ENCODE data around the gene INPP5D.
"Not testable (repeated sequence)": the region's sequence is repeated elsewhere in the genome, so short reads cannot be mapped to it uniquely, and the experiment has no call there.

Gene INPP5D

DNA sequence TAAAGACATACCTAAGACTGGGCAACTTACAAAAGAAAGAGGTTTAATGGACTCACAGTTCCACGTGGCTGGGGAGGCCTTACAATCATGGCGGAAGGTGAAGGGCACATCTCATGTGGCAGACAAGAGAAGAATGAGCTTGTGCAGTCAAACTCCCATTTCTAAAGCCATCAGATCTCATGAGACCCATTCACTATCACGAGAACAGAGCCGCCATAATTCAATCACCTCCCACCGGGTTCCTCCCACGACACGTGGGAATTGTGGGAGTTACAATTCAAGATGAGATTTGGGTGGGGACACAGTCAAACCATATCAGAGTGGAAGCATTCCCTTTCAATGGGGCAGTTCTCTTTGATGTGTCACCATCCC is 39.7 kb downstream of the INPP5D start:
- not testable (repeated sequence) for H3K4me3 Mint-ChIP-seq; H3K27me3 Mint-ChIP-seq (ENCODE audit: low read depth); H3K27ac Mint-ChIP-seq; H3K9me3 Mint-ChIP-seq
- H3K4me1 Mint-ChIP-seq (ENCODE audit: low read depth) = peaks cover 49% of the 10 kb centered on the region
- peaks cover 47% of the 10 kb centered on the region for H3K36me3 Mint-ChIP-seq (ENCODE audit: low read depth)

DNA sequence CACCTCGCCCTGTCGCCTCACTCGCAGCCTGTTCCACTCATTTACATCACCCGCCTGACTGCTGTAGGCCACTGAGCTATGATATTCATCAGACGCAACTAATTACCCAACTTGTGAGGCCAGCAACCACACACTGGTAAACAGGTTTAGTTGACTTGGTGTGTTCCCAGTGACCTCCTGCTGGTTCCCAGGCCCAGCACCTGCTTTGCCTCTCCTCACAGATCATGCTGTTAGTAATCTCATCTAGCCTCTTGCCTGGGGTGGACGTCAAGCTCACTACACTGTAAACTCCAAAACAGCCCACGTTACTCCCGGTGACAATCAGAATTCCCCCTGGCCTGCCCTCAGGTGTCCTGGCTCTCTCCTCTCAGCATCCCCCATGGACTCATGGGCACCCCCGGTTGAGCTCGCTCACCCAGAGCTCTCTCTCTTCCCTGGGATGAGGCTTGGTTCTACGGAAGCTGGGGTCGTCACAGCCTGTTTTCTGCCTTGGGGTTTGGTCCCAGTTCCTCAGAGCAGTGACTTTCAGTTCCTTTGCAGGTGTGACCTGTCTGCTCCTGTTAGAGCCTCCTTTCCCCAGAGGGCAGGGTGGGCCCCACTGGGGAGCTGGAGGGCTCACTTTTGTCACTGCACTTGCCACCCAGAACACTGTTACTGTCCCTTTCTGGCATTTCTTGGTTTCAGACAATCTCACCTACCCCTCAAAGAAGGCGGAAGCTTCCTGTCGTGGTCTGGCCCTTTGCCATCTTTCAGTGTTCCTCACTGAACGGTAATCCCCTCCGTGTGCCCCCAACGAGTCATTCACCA is 40.3 kb downstream of the INPP5D start:
- Mint-ChIP-seq H3K27ac (peak overlapping the region; percentile 56), H3K36me3 (ENCODE audit: low read depth) (peaks cover 50% of the 10 kb centered on the region), H3K9me3 (peaks cover under 1% of the 10 kb centered on the region), H3K27me3 (ENCODE audit: low read depth) (no peaks in the 10 kb centered on the region), H3K4me1 (ENCODE audit: low read depth) (peaks cover 46% of the 10 kb centered on the region), H3K4me3 (peak overlapping the region; percentile 57)

DNA sequence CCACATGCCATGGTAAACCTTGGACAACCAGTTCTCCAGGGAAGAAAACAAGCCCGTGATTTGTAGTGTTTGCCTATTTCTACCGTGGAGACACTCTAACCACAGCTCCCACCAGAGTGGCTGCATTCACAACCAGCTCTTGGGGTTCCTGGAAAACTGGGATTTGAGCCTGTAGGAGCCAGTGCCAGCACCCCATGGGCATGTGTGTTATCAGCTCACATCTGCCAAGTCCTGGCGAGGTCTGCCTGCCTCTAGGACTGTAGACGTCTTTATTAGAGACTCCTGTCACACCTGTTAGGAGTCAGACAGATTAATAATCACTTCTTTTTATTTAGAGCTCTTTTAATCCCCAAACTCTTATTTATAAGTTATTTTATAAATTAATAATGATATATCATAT is 41.0 kb downstream of the INPP5D start:
- Mint-ChIP-seq H3K36me3 (ENCODE audit: low read depth) (peaks cover 56% of the 10 kb centered on the region), H3K27ac (no peak overlapping the region), H3K27me3 (ENCODE audit: low read depth) (no peaks in the 10 kb centered on the region), H3K4me3 (peak overlapping the region; percentile 57), H3K9me3 (peaks cover 6% of the 10 kb centered on the region), H3K4me1 (ENCODE audit: low read depth) (peaks cover 48% of the 10 kb centered on the region)

DNA sequence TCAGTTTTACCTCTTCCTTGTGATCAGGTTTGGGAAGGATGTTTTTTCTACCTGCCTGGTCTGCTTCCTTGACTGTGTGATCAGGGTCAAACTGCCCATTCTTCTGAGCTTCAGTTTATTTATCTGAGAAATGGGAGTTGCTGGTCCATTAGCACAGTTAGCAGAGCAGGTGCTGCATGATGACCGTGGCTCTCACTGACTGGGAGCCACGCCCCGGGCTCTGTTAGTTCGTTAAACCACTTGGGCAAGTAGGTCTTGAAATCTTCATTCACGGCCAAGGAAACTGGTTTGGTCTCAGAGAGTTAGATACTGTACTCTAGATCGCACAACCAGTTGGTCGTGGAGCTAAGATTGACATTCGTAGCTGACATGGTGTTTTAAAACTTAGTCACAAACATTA is 41.7 kb downstream of the INPP5D start:
- H3K4me1 Mint-ChIP-seq (ENCODE audit: low read depth) = peaks cover 51% of the 10 kb centered on the region
- no peak overlapping the region for H3K27ac Mint-ChIP-seq
- peaks cover 6% of the 10 kb centered on the region for H3K9me3 Mint-ChIP-seq
- H3K36me3 Mint-ChIP-seq (ENCODE audit: low read depth) = peaks cover 62% of the 10 kb centered on the region
- H3K4me3 Mint-ChIP-seq = no peak overlapping the region
- no peaks in the 10 kb centered on the region for H3K27me3 Mint-ChIP-seq (ENCODE audit: low read depth)

DNA sequence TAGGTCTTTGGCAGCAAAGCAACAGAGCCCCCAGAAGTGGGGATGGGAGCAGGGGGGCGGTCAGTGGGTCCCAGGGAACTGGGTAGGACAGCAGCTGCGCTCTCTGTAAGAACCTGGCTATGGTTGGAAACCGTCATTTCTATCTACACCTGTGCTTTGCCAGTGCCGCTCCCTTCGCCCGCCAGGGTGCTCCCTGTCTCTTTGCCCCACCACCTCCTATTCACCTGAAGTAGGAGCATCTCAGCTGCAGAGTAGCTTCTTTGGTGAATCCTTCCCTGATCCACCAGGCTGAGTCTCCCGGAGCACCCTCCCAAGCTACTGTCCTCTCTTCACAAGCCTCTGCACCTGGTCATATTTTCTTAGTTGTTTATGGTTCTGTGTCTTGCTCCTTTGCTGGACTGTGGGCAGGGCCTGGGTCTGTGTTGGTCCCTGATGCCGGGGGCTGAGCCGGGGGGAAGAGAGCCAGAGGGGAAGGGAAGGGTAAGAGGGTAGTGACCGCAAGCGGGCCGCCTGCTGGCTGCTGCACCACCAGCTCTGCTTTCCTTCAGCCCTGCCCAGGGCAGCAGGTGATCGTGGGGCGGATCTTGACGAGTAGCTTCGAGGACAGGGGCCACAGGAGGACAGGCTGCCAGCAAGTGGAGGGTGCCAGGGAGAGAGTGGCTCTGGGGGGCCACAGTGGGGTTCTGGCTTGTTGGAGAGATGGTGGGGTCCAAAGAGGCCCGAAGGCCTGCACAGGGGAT is 45.2 kb downstream of the INPP5D start:
- Mint-ChIP-seq H3K4me1 (ENCODE audit: low read depth) (peaks cover 41% of the 10 kb centered on the region), H3K27ac (no peak overlapping the region), H3K4me3 (no peak overlapping the region), H3K9me3 (peaks cover 6% of the 10 kb centered on the region), H3K36me3 (ENCODE audit: low read depth) (peaks cover 47% of the 10 kb centered on the region), H3K27me3 (ENCODE audit: low read depth) (no peaks in the 10 kb centered on the region)

GRCh38 chr2:233105930-233106329 is 45.8 kb downstream of the INPP5D start:
- H3K4me3 Mint-ChIP-seq = no peak overlapping the region
- H3K36me3 Mint-ChIP-seq (ENCODE audit: low read depth) = peaks cover 41% of the 10 kb centered on the region
- no peak overlapping the region for H3K27ac Mint-ChIP-seq
- H3K27me3 Mint-ChIP-seq (ENCODE audit: low read depth) = no peaks in the 10 kb centered on the region
- H3K9me3 Mint-ChIP-seq = peaks cover 6% of the 10 kb centered on the region
- H3K4me1 Mint-ChIP-seq (ENCODE audit: low read depth) = peaks cover 37% of the 10 kb centered on the region

DNA sequence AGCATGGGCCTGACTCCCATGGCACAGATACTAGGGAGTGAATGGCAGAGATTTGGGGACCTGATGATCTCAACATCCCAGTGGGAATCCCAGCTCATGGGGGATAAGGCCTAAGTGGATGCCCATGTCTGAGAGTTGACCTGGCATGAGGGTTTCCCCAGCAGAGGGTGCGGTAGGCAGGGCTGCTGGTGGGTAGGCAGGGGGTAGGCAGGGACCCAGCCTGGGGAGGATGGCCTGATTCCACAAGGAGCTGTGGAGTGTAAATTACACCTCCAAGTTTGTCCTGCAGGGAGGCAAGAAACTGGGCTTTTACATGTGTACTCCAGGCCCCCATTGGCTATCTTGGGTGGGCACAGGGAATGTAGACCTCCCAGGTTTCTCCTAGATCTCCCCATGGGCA is 46.9 kb downstream of the INPP5D start:
- Mint-ChIP-seq H3K27ac (no peak overlapping the region), H3K4me1 (ENCODE audit: low read depth) (peaks cover 31% of the 10 kb centered on the region), H3K36me3 (ENCODE audit: low read depth) (peaks cover 37% of the 10 kb centered on the region), H3K27me3 (ENCODE audit: low read depth) (no peaks in the 10 kb centered on the region), H3K4me3 (no peak overlapping the region), H3K9me3 (peaks cover 6% of the 10 kb centered on the region)

DNA sequence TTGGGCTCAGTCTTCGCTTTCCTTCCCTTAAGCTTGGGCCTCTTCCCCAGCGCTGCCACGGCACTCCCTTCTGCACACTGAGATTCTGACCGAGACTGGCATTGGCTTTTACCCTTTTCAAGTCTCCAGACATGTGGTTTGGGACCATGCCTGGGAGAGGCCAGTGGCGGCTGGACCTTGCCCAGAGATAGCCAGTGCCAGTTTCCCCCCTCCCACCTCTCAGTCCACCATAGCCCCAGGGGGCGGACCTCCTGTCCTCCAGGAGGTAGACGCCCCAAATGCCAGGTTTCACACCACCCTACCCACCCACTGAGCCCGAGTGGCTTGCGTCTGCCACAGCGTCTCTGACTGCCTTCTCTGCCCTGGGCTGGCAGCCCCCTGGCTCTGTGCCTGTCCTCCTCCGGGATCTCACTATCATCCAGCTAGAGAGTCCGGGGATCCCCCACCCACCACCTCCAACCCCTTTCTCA is 47.7 kb downstream of the INPP5D start:
- H3K27ac Mint-ChIP-seq = no peak overlapping the region
- H3K4me1 Mint-ChIP-seq (ENCODE audit: low read depth) = peaks cover 27% of the 10 kb centered on the region
- H3K27me3 Mint-ChIP-seq (ENCODE audit: low read depth) = no peaks in the 10 kb centered on the region

DNA sequence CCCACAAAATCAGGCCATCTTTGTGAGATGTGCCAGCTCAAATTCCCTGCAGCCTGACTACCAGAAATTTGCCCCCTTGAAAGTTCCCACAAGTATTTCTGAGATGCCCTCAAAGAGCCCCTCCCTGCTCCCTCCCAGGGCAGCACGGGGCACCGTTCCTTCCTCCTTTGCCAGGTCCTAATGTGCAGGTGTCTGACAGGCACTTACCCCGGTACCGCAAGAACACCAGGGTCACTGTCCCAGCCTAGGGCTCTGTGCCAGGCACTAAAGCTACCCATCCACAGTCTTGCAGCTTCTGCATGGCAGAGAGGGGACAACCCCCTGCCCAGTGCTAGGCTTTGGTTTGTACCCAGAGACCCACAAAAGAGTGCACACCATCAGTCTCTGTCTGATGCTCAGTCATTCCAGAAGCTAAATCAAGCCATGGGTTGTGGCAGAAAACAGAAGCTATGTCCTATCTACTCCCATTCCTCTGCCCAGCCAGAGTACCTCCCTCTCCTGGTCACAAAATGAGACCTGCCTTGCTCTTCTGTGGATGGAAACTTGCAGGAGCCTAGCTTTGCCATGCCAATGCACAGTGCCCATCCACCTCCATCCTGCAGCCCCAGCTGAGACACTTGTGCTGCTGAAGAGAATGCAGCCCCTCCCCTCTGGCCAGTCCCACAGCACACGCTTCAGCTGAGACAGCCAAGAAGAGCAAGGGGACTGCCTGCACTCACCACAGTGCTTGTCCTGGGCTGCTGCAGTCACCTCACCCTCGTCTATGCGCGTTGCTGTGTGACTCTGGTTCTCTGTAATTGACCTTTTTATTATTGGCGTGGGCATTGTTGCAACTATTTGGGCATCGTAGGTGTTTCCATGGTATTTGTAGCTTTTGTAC is 48.7 kb downstream of the INPP5D start:
- no peak overlapping the region for H3K27ac Mint-ChIP-seq
- H3K4me3 Mint-ChIP-seq = no peak overlapping the region

More for the DNA sequence above, 47.7 kb downstream of the INPP5D start:
- Mint-ChIP-seq H3K9me3 (peaks cover 6% of the 10 kb centered on the region), H3K36me3 (ENCODE audit: low read depth) (peaks cover 35% of the 10 kb centered on the region), H3K4me3 (no peak overlapping the region)

GRCh38 chr2:233111427-233111826 is 51.3 kb downstream of the INPP5D start:
- H3K27ac Mint-ChIP-seq = no peak overlapping the region
- peaks cover 33% of the 10 kb centered on the region for H3K4me1 Mint-ChIP-seq (ENCODE audit: low read depth)

More for the DNA sequence above, 48.7 kb downstream of the INPP5D start:
- Mint-ChIP-seq H3K9me3 (peaks cover 6% of the 10 kb centered on the region), H3K4me1 (ENCODE audit: low read depth) (peaks cover 28% of the 10 kb centered on the region), H3K36me3 (ENCODE audit: low read depth) (peaks cover 29% of the 10 kb centered on the region), H3K27me3 (ENCODE audit: low read depth) (no peaks in the 10 kb centered on the region)

GRCh38 chr2:233112329-233112728 is 52.2 kb downstream of the INPP5D start:
- H3K4me1 Mint-ChIP-seq (ENCODE audit: low read depth) = peaks cover 28% of the 10 kb centered on the region
- peaks cover 5% of the 10 kb centered on the region for H3K36me3 Mint-ChIP-seq (ENCODE audit: low read depth)
- H3K27ac Mint-ChIP-seq = no peak overlapping the region
- H3K4me3 Mint-ChIP-seq = no peak overlapping the region
- no peaks in the 10 kb centered on the region for H3K27me3 Mint-ChIP-seq (ENCODE audit: low read depth)
- H3K9me3 Mint-ChIP-seq = no peaks in the 10 kb centered on the region

More at GRCh38 chr2:233111427-233111826, 51.3 kb downstream of the INPP5D start:
- H3K27me3 Mint-ChIP-seq (ENCODE audit: low read depth) = no peaks in the 10 kb centered on the region
- H3K36me3 Mint-ChIP-seq (ENCODE audit: low read depth) = peaks cover 8% of the 10 kb centered on the region
- no peak overlapping the region for H3K4me3 Mint-ChIP-seq
- no peaks in the 10 kb centered on the region for H3K9me3 Mint-ChIP-seq

DNA sequence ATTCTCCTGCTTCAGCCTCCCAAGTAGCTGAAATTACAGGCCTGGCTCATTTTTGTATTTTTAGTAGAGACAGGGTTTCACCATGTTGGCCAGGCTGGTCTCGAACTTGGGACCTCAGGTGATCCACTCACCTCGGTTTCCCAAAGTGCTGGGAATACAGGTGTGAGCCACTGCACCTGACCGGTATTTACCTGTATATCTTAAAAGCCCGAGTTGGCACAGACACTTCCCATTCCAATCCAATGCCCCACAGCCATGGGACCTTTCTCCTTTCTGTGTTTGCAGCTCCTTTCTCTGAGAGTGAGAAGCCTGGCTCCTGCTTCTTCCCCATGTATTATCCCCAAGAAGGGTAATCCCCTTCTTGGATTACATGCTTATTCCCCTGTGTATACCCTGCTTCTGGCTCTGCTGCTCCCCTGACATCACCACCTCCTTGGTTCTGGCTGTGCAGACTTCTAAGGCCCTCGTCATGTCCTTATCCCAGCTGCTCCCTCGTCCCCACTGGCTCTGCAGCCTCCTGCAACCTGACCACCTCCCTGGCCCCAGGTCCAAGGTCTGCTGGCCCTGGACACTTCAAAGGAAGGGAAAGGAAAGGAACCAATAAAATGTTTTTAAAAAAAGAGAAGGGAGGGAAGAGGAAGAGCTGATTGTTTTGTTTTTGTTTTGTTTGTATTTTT is 52.8 kb downstream of the INPP5D start:
- Mint-ChIP-seq H3K27me3 (ENCODE audit: low read depth) (no peaks in the 10 kb centered on the region), H3K4me1 (ENCODE audit: low read depth) (peaks cover 32% of the 10 kb centered on the region), H3K9me3 (no peaks in the 10 kb centered on the region), H3K4me3 (no peak overlapping the region), H3K36me3 (ENCODE audit: low read depth) (peaks cover 9% of the 10 kb centered on the region), H3K27ac (no peak overlapping the region)

DNA sequence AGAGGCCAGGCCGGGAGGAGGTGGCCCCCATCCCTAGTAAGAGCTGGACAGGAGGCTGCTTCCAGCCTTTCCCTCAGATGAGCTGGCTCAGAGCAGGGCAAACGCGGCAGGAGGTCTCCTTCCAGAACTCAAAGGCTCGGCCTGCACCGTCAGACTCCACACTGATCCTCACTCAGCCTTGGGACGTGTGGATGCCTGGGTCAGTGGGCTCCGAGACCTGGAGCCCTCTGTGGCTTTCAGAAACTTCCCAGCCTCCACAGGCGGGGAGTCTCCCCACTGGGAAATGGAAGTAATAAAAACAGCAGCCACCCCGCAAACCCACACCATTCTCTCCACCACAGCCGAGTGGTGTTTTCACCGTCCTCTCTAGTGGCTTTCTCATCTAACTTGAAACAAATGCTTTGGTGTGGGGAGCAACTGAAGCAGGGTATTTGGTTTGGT is 54.3 kb downstream of the INPP5D start:
- H3K4me3 Mint-ChIP-seq = no peak overlapping the region
- H3K9me3 Mint-ChIP-seq = no peaks in the 10 kb centered on the region
- peaks cover 37% of the 10 kb centered on the region for H3K4me1 Mint-ChIP-seq (ENCODE audit: low read depth)
- peak overlapping the region; percentile 55 for H3K27ac Mint-ChIP-seq
- H3K27me3 Mint-ChIP-seq (ENCODE audit: low read depth) = no peaks in the 10 kb centered on the region
- peaks cover 19% of the 10 kb centered on the region for H3K36me3 Mint-ChIP-seq (ENCODE audit: low read depth)

DNA sequence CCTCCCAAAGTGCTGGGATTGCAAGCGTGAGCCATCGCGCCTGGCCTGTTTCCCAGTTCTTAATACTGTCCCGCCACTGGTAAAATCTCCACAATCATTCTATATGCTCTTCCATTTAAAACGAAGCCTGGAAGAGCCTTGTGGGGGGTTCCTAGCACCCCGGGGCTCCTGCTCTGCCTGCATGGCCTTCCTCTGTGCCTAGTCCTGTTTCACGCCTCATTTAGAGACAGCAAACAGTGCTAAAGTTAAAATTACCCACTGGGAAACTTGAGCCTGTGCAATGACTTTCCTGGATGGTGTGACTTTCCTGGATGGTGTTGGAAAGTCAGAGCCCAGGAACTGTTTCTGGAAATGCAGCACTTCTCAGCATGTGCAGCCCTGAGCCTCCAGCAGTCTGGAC is 55.0 kb downstream of the INPP5D start:
- Mint-ChIP-seq H3K9me3 (no peaks in the 10 kb centered on the region), H3K4me1 (ENCODE audit: low read depth) (peaks cover 38% of the 10 kb centered on the region), H3K27ac (peak overlapping the region; percentile 55), H3K36me3 (ENCODE audit: low read depth) (peaks cover 19% of the 10 kb centered on the region), H3K4me3 (no peak overlapping the region), H3K27me3 (ENCODE audit: low read depth) (no peaks in the 10 kb centered on the region)
